K562 (cell line): ENCODE data around the gene RIT1. TPM values are rescaled to one million over a fixed set of nuclear protein-coding genes. Genes with fewer than 3 reads are reported as not detected.

ENCODE experiments used
- ATAC-seq: fragments of 200-7000 bp; cut with Tn5 transposase; 3 replicates; pipeline ENCODE4 v1.9.1; 2020; ENCODE audit warnings: moderate library complexity
- BruUV-seq: library from RNA; stranded (reverse); fragments of 400-500 nt; replicated peaks from 2 replicates; lab custom pipeline; 2021; lab: Mats Ljungman, UMichigan
- CTCF ChIA-PET: fragments of 300-600 bp; formaldehyde crosslinking; extraction: SDS; loops from one replicate; lab custom pipeline; 2021; ENCODE audit warnings: low intra/inter-chr PET ratio; lab: Yijun Ruan, JAX
- POLR2A ChIA-PET: fragments of 300-600, 350-650 bp; sonication (Branson Sonifier 250); formaldehyde crosslinking; extraction: SDS; loops from one replicate; lab custom pipeline; 2021; ENCODE audit warnings: antibody characterized with exemption, inconsistent platforms; lab: Yijun Ruan, JAX
- DNase-seq, 4 experiments: peaks; one replicate each; pipeline versions ENCODE4 v3.0.0 to v3.0.0-alpha.2; 2011 to 2018; ENCODE audit warnings: low spot score in 3 of 4, mixed read lengths in 3 of 4; ENCODE audit errors: extremely low read depth in 1 of 4
- FAIRE-seq: peaks from 2 replicates; lab custom pipeline; 2011; peaks lifted over from hg19 to GRCh38; lab: Jason Lieb, UNC
- H2AFZ ChIP-seq: 2 replicates; pipeline ENCODE4 v1.6.0; 2011; ENCODE audit warnings: low read depth, low read length, control low read depth, inconsistent platforms
- H3K27ac ChIP-seq: fragments of 200-600 bp; 3 replicates; pipeline ENCODE4 v1.8.0; 2011; ENCODE audit warnings: low read depth, mild to moderate bottlenecking, control low read depth, inconsistent platforms, low read length, moderate library complexity, mixed read lengths; ENCODE audit errors: extremely low read depth
- H3K27me3 ChIP-seq, 2 experiments: fragments of 300-600 bp in 1 of 2; 2 replicates in 1 of 2; 3 replicates in 1 of 2; pipeline versions ENCODE4 v1.6.0 to v1.8.0; 2011; ENCODE audit warnings: inconsistent platforms in 2 of 2, low read length in 2 of 2, mild to moderate bottlenecking in 1 of 2, mixed read lengths in 1 of 2, moderate library complexity in 1 of 2; ENCODE audit not compliant: control insufficient read depth in 2 of 2, insufficient read depth in 2 of 2
- H3K36me3 ChIP-seq: fragments of 300-600 bp; 3 replicates; pipeline ENCODE4 v1.8.0; 2011; ENCODE audit warnings: mild to moderate bottlenecking, low read length, inconsistent platforms; ENCODE audit not compliant: control insufficient read depth, insufficient read depth
- H3K4me1 ChIP-seq, 2 experiments: fragments of 200-600 bp in 1 of 2; replicated peaks in 1 of 2; 2 replicates in 1 of 2; 3 replicates in 1 of 2; pipeline versions ENCODE4 v1.5.1 to v1.8.0; 2011; ENCODE audit warnings: inconsistent platforms in 2 of 2, low read length in 2 of 2, mild to moderate bottlenecking in 1 of 2, mixed read lengths in 1 of 2, moderate library complexity in 1 of 2; ENCODE audit not compliant: control insufficient read depth in 2 of 2, insufficient read depth in 2 of 2
- H3K4me2 ChIP-seq: 2 replicates; pipeline ENCODE4 v1.6.1; 2011; ENCODE audit warnings: low read length, control low read depth, inconsistent platforms, mixed read lengths; ENCODE audit not compliant: insufficient read depth
- H3K4me3 ChIP-seq: fragments of 200-600 bp; sonication (generic), shearing (Covaris generic); 2 replicates; pipeline ENCODE4 v1.5.1; 2016; ENCODE audit warnings: control low read depth, inconsistent platforms
- H3K79me2 ChIP-seq: fragments of 200-600 bp; 3 replicates; pipeline ENCODE4 v1.8.0; 2011; ENCODE audit warnings: low read length, inconsistent platforms; ENCODE audit not compliant: control insufficient read depth, insufficient read depth
- H3K9ac ChIP-seq, 2 experiments: 2 replicates each; pipeline versions ENCODE4 v1.6.0 to v1.6.1; 2011; ENCODE audit warnings: low read depth in 2 of 2, low read length in 2 of 2, control low read depth in 1 of 2, inconsistent platforms in 1 of 2, mild to moderate bottlenecking in 1 of 2, mixed read lengths in 1 of 2; ENCODE audit not compliant: insufficient read depth in 1 of 2
- H3K9me1 ChIP-seq: one replicate; pipeline ENCODE4 v1.6.0; 2011; ENCODE audit warnings: inconsistent platforms, mild to moderate bottlenecking, low read length, moderate library complexity; ENCODE audit not compliant: control insufficient read depth, insufficient read depth
- H3K9me3 ChIP-seq: replicated peaks from 2 replicates; pipeline ENCODE4 v1.5.1; 2011; ENCODE audit warnings: low read depth, low read length, inconsistent platforms; ENCODE audit not compliant: control insufficient read depth, insufficient read depth
- H4K20me1 ChIP-seq: replicated peaks from 2 replicates; pipeline ENCODE4 v1.6.1; 2011; ENCODE audit warnings: low read length, inconsistent platforms, mixed read lengths; ENCODE audit not compliant: control insufficient read depth, insufficient read depth
- CBX2 ChIP-seq: fragments of 200-600 bp; sonication (generic); IDR thresholded peaks from one replicate; pipeline ENCODE4 v1.6.1; 2012; ENCODE audit warnings: mild to moderate bottlenecking, low read length, inconsistent platforms; ENCODE audit not compliant: insufficient read depth, poor library complexity, severe bottlenecking
- CREM ChIP-seq: IDR thresholded peaks from 2 replicates; pipeline ENCODE4 v1.6.1; 2014; ENCODE audit warnings: antibody characterized with exemption, low read depth
- DPF2 ChIP-seq: fragments of 450-650 bp; IDR thresholded peaks from 2 replicates; pipeline ENCODE4 v1.6.1; 2016
- ELF2 ChIP-seq: fragments of 250-450 bp; sonication (Bioruptor Pico); IDR thresholded peaks from 2 replicates; pipeline ENCODE4 v1.5.0; 2021; ENCODE audit warnings: mild to moderate bottlenecking
- FOXK1 ChIP-seq: sonication (generic); formaldehyde crosslinking; IDR thresholded peaks from 2 replicates; pipeline ENCODE4 v1.8.0; 2022; ENCODE audit warnings: missing genetic modification reagents, mild to moderate bottlenecking, borderline replicate concordance
- GABPB1 ChIP-seq: sonication (generic); formaldehyde crosslinking; IDR thresholded peaks from 2 replicates; pipeline ENCODE4 v1.8.0; 2022; ENCODE audit warnings: mild to moderate bottlenecking, missing genetic modification reagents
- KLF1 ChIP-seq: fragments of 450-650 bp; IDR thresholded peaks from 2 replicates; pipeline ENCODE4 v1.6.1; 2016; ENCODE audit warnings: missing genetic modification characterization, missing compliant biosample characterization
- LCOR ChIP-seq: sonication (generic); formaldehyde crosslinking; IDR thresholded peaks from 2 replicates; pipeline ENCODE4 v1.8.0; 2022; ENCODE audit warnings: mild to moderate bottlenecking, missing genetic modification reagents
- PCBP2 ChIP-seq: fragments of 200-400 bp; formaldehyde crosslinking; IDR thresholded peaks from 2 replicates; pipeline ENCODE4 v1.6.1; 2018; ENCODE audit warnings: low read length, low read depth, mild to moderate bottlenecking, moderate library complexity; ENCODE audit not compliant: poor library complexity, severe bottlenecking
- PHTF2 ChIP-seq: fragments of 250-450 bp; sonication (Bioruptor Pico); IDR thresholded peaks from 2 replicates; pipeline ENCODE4 v1.5.0; 2021; ENCODE audit warnings: mild to moderate bottlenecking
- PPARD ChIP-seq: fragments of 250-450 bp; sonication (Bioruptor Pico); IDR thresholded peaks from 2 replicates; pipeline ENCODE4 v1.8.0; 2022; ENCODE audit warnings: inconsistent platforms, mild to moderate bottlenecking, moderate library complexity
- SFPQ ChIP-seq: fragments of 200-400 bp; formaldehyde crosslinking; IDR thresholded peaks from 2 replicates; pipeline ENCODE4 v1.6.1; 2017; ENCODE audit warnings: mild to moderate bottlenecking, low read depth, low read length, moderate library complexity
- ZNF165 ChIP-seq: fragments of 250-450 bp; sonication (Bioruptor Pico); IDR thresholded peaks from 2 replicates; pipeline ENCODE4 v1.4.0; 2020; ENCODE audit warnings: borderline replicate concordance
- ZNF24 ChIP-seq: fragments of 450-650 bp; IDR thresholded peaks from 2 replicates; pipeline ENCODE4 v1.6.1; 2016
- ZNF3 ChIP-seq: fragments of 250-450 bp; sonication (Bioruptor Pico); IDR thresholded peaks from 2 replicates; pipeline ENCODE4 v1.5.0; 2021; ENCODE audit warnings: mild to moderate bottlenecking, moderate library complexity
- ZNF76 ChIP-seq: fragments of 250-450 bp; sonication (Bioruptor Pico); IDR thresholded peaks from 2 replicates; pipeline ENCODE4 v1.4.0; 2020; ENCODE audit warnings: mild to moderate bottlenecking, moderate library complexity, borderline replicate concordance
- WGBS: fragments of 100-300 bp; shearing (Covaris generic); methylation state at CpG from one replicate; pipeline ENCODE4 v1.1.6; 2016; ENCODE audit warnings: low coverage, mixed read lengths; ENCODE audit not compliant: insufficient coverage; ENCODE audit errors: missing lambda C conversion rate; 5-methylcytosine and 5-hydroxymethylcytosine counted together
- in situ Hi-C: fragments of 300-500 bp; cut with MboI; formaldehyde crosslinking; loops from 4 replicates; pipeline ENCODE4 v1.15.0; 2018; ENCODE audit warnings: inconsistent platforms, mixed read lengths
- intact Hi-C: fragments of 100-400 bp; cut with micrococcal nuclease; formaldehyde crosslinking; loops from 2 replicates; pipeline ENCODE4 v1.14.2; 2022
- polyA plus RNA-seq, 8 experiments: library from polyadenylated mRNA; depleted of rRNA in 4 of 8; stranded (reverse) in 5 of 8; unstranded in 3 of 8; fragments of >200 nt; fragmentation: Nextera tagmentation in 2 of 8; fragmentation: Illumina TruSeq in 1 of 8; extraction: Ambion mirVana in 2 of 8; extraction: Trizol in 1 of 8; gene quantifications; 2 replicates each; pipeline versions ENCODE4 v1.2.1 to v1.2.3, GENCODE V29; 2011 to 2014; ENCODE audit warnings: inconsistent platforms in 1 of 8, missing spikeins in 1 of 8
- total RNA-seq, 7 experiments: library from RNA; depleted of rRNA in 6 of 7; stranded (reverse); fragments of >200 nt in 6 of 7; fragmentation: Illumina TruSeq in 2 of 7; extraction: Trizol in 2 of 7; gene quantifications; 2 replicates each; pipeline versions ENCODE4 v1.2.1 to v1.2.3, GENCODE V29; 2011 to 2021; ENCODE audit warnings: low replicate concordance in 1 of 7
- TF ChIP-seq, protein P1 (sequence below): sonication (generic); formaldehyde crosslinking; IDR thresholded peaks from 2 replicates; pipeline ENCODE4 v1.8.1; 2023; ENCODE audit warnings: mild to moderate bottlenecking, missing genetic modification reagents
- TF ChIP-seq, protein P2 (sequence below): conservative IDR thresholded peaks from 2 replicates; pipeline ENCODE4 v1.6.1; 2011; ENCODE audit warnings: low read depth, mild to moderate bottlenecking, low read length; ENCODE audit not compliant: control insufficient read depth

Gene RIT1
- total and polyA plus RNA-seq, 9 of the 15 experiments (the other 6 are each of a cell fraction or from before 2014, with no cell fraction given), result 13.5 to 57.6 (median 22.9) TPM

GRCh38 chr1:155861896-155862295, 49.3 kb downstream of the RIT1 start:
- ATAC-seq (no peak), FAIRE-seq (no peak), DNase-seq (no peak)
- no peak overlapping the region for H3K4me2 ChIP-seq
- H3K9me3 ChIP-seq, result no peaks in the 10 kb centered on the region
- TF ChIP-seq CREM (no peak), PPARD (CRISPR knock-in tag) (no peak), PCBP2 (no peak), DPF2 (no peak), KLF1 (no peak), ZNF3 (CRISPR knock-in tag) (no peak), FOXK1 (no peak), CBX2 (no peak), GABPB1 (CRISPR knock-in tag) (no peak), ELF2 (CRISPR knock-in tag) (no peak), ZNF76 (CRISPR knock-in tag) (no peak), SFPQ (no peak), ZNF24 (no peak), PHTF2 (no peak), LCOR (CRISPR knock-in tag) (no peak), ZNF165 (no peak)
- TF ChIP-seq, protein P1, sequence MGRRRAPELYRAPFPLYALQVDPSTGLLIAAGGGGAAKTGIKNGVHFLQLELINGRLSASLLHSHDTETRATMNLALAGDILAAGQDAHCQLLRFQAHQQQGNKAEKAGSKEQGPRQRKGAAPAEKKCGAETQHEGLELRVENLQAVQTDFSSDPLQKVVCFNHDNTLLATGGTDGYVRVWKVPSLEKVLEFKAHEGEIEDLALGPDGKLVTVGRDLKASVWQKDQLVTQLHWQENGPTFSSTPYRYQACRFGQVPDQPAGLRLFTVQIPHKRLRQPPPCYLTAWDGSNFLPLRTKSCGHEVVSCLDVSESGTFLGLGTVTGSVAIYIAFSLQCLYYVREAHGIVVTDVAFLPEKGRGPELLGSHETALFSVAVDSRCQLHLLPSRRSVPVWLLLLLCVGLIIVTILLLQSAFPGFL, result no peak
- TF ChIP-seq, protein P2, sequence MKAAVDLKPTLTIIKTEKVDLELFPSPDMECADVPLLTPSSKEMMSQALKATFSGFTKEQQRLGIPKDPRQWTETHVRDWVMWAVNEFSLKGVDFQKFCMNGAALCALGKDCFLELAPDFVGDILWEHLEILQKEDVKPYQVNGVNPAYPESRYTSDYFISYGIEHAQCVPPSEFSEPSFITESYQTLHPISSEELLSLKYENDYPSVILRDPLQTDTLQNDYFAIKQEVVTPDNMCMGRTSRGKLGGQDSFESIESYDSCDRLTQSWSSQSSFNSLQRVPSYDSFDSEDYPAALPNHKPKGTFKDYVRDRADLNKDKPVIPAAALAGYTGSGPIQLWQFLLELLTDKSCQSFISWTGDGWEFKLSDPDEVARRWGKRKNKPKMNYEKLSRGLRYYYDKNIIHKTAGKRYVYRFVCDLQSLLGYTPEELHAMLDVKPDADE, result no peak
- H3K79me2 ChIP-seq, result peaks cover 5% of the 10 kb centered on the region
- no peaks in the 10 kb centered on the region for H3K36me3 ChIP-seq
- peaks cover 10% of the 10 kb centered on the region in 2 experiments; a peak in 4 of 5 replicates for H3K4me1 ChIP-seq
- H3K9me1 ChIP-seq, result no peaks in the 10 kb centered on the region
- H2AFZ ChIP-seq, result no peak overlapping the region
- no peaks in the 10 kb centered on the region for H3K27me3 ChIP-seq
- no TSS peak for BruUV-seq
- no peaks in the 10 kb centered on the region; the same call in 1 of the 2 replicates for H4K20me1 ChIP-seq
- H3K4me3 ChIP-seq, result no peak overlapping the region
- H3K27ac ChIP-seq, result no peak overlapping the region
- H3K9ac ChIP-seq, result no peak overlapping the region
- ChIA-PET POLR2A (interaction anchor here (2.1 kb wide), 1 partner anchor 11 kb away, joined by 6 read pairs; no protein-coding TSS in a partner anchor), CTCF (no interaction called here)
- 42% methylated on average over 2 of the region's 2 CpGs for WGBS
- in situ Hi-C loops, result no loop called here
- intact Hi-C loops, result no loop called here
